SK-N-SH treated with all-trans-retinoic acid at 6 μM for 48 hours (cell line): ENCODE results near the gene ADAMTS2.

Source experiments
- CREB5 ChIP-seq: fragments of 250-450 bp; sonication (Bioruptor Pico); IDR thresholded peaks from 2 replicates; pipeline ENCODE4 v1.5.1; 2020; ENCODE audit warnings: low read depth, mild to moderate bottlenecking, moderate library complexity
- ZNF565 ChIP-seq: fragments of 450-650 bp; formaldehyde crosslinking; conservative IDR thresholded peaks from 2 replicates; pipeline ENCODE4 v1.5.0; 2020; ENCODE audit warnings: low read depth, mild to moderate bottlenecking, moderate library complexity

GRCh38 chr5:179380211-179381035, 35.2 kb upstream of the ADAMTS2 start:
- no peak for TF ChIP-seq ZNF565 (CRISPR knock-in tag)
- no peak for TF ChIP-seq CREB5
